Measurements from ENCODE around the gene DUSP16. TPM values are rescaled to one million over a fixed set of nuclear protein-coding genes. Genes with fewer than 3 reads are reported as not detected.

DUSP16 gene
- total and polyA plus RNA-seq, 2 experiments from 2014 or later: 11.7 to 59.4 TPM

DNA sequence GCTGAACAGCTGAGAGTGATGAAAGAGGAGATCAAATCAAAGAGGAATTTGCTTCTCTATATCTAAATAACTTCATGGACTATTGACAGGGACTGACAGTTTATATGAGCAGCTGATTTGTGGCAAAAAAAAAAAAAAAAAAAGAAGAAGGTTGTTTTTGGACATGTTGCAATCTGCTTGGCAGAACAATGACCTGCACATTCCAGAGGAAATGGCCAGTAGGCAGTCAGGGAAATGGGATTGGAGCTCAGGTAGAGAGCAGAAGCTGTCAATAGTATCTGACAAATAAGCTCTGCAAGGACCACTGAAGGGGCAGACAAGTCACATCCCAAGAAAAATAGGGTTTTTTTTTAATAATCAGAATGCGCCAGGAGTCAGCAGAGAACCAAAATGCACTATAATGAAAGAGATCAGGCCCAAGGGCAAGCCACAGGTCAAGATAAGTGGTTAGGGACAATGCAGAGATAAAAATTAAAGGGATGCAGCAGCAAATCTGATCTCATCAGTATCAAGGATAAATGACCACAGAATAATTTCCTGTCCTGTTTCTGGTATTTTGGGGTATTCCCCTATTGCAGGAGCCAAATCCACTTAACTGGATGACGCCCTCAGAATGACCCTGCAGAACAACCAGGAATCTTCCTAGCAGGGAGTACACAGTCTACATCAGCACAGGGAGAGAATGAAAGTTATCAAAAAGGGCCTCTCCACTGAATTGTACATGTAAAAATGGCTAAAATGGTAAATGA, 22.6 kb upstream of the DUSP16 start:
- peaks cover 11% of the 10 kb centered on the region for H3K4me1 Mint-ChIP-seq
- peaks cover 3% of the 10 kb centered on the region for H3K27me3 Mint-ChIP-seq (ENCODE audit: insufficient read depth, low read depth, poor library complexity)
- H3K79me2 ChIP-seq (replicated peaks; ENCODE audit: insufficient read depth): no peaks in the 10 kb centered on the region

More for the DNA sequence above, 22.6 kb upstream of the DUSP16 start:
- TF ChIP-seq EZH2phosphoT487 (IDR thresholded peaks at IDR 0.05; ENCODE audit: unreplicated experiment) (no peak), JUNB (IDR thresholded peaks at IDR 0.05; ENCODE audit: unreplicated experiment) (no peak), NANOG (IDR thresholded peaks at IDR 0.05; ENCODE audit: borderline replicate concordance) (no peak), STAT1 (IDR thresholded peaks at IDR 0.05; ENCODE audit: unreplicated experiment) (no peak), EZH2 (IDR thresholded peaks at IDR 0.05; ENCODE audit: low read depth, unreplicated experiment) (no peak), ZNF114 (CRISPR knock-in tag; IDR thresholded peaks at IDR 0.05) (no peak), POLR2AphosphoS5 (IDR thresholded peaks at IDR 0.05; ENCODE audit: low read depth) (no peak), CREB1 (CRISPR knock-in tag; IDR thresholded peaks at IDR 0.05; ENCODE audit: low read depth) (no peak), ZNF331 (CRISPR knock-in tag; IDR thresholded peaks at IDR 0.05; ENCODE audit: low read depth) (no peak)
- TF ChIP-seq, protein P1, sequence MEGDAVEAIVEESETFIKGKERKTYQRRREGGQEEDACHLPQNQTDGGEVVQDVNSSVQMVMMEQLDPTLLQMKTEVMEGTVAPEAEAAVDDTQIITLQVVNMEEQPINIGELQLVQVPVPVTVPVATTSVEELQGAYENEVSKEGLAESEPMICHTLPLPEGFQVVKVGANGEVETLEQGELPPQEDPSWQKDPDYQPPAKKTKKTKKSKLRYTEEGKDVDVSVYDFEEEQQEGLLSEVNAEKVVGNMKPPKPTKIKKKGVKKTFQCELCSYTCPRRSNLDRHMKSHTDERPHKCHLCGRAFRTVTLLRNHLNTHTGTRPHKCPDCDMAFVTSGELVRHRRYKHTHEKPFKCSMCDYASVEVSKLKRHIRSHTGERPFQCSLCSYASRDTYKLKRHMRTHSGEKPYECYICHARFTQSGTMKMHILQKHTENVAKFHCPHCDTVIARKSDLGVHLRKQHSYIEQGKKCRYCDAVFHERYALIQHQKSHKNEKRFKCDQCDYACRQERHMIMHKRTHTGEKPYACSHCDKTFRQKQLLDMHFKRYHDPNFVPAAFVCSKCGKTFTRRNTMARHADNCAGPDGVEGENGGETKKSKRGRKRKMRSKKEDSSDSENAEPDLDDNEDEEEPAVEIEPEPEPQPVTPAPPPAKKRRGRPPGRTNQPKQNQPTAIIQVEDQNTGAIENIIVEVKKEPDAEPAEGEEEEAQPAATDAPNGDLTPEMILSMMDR (conservative IDR thresholded peaks at IDR 0.05; ENCODE audit: low read depth in 2 of 2): no peak
- TF ChIP-seq, protein P2, sequence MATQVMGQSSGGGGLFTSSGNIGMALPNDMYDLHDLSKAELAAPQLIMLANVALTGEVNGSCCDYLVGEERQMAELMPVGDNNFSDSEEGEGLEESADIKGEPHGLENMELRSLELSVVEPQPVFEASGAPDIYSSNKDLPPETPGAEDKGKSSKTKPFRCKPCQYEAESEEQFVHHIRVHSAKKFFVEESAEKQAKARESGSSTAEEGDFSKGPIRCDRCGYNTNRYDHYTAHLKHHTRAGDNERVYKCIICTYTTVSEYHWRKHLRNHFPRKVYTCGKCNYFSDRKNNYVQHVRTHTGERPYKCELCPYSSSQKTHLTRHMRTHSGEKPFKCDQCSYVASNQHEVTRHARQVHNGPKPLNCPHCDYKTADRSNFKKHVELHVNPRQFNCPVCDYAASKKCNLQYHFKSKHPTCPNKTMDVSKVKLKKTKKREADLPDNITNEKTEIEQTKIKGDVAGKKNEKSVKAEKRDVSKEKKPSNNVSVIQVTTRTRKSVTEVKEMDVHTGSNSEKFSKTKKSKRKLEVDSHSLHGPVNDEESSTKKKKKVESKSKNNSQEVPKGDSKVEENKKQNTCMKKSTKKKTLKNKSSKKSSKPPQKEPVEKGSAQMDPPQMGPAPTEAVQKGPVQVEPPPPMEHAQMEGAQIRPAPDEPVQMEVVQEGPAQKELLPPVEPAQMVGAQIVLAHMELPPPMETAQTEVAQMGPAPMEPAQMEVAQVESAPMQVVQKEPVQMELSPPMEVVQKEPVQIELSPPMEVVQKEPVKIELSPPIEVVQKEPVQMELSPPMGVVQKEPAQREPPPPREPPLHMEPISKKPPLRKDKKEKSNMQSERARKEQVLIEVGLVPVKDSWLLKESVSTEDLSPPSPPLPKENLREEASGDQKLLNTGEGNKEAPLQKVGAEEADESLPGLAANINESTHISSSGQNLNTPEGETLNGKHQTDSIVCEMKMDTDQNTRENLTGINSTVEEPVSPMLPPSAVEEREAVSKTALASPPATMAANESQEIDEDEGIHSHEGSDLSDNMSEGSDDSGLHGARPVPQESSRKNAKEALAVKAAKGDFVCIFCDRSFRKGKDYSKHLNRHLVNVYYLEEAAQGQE (IDR thresholded peaks at IDR 0.05; ENCODE audit: unreplicated experiment): no peak
- TF ChIP-seq, protein P3, sequence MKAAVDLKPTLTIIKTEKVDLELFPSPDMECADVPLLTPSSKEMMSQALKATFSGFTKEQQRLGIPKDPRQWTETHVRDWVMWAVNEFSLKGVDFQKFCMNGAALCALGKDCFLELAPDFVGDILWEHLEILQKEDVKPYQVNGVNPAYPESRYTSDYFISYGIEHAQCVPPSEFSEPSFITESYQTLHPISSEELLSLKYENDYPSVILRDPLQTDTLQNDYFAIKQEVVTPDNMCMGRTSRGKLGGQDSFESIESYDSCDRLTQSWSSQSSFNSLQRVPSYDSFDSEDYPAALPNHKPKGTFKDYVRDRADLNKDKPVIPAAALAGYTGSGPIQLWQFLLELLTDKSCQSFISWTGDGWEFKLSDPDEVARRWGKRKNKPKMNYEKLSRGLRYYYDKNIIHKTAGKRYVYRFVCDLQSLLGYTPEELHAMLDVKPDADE (IDR thresholded peaks at IDR 0.05): no peak
- TF ChIP-seq, protein P4, sequence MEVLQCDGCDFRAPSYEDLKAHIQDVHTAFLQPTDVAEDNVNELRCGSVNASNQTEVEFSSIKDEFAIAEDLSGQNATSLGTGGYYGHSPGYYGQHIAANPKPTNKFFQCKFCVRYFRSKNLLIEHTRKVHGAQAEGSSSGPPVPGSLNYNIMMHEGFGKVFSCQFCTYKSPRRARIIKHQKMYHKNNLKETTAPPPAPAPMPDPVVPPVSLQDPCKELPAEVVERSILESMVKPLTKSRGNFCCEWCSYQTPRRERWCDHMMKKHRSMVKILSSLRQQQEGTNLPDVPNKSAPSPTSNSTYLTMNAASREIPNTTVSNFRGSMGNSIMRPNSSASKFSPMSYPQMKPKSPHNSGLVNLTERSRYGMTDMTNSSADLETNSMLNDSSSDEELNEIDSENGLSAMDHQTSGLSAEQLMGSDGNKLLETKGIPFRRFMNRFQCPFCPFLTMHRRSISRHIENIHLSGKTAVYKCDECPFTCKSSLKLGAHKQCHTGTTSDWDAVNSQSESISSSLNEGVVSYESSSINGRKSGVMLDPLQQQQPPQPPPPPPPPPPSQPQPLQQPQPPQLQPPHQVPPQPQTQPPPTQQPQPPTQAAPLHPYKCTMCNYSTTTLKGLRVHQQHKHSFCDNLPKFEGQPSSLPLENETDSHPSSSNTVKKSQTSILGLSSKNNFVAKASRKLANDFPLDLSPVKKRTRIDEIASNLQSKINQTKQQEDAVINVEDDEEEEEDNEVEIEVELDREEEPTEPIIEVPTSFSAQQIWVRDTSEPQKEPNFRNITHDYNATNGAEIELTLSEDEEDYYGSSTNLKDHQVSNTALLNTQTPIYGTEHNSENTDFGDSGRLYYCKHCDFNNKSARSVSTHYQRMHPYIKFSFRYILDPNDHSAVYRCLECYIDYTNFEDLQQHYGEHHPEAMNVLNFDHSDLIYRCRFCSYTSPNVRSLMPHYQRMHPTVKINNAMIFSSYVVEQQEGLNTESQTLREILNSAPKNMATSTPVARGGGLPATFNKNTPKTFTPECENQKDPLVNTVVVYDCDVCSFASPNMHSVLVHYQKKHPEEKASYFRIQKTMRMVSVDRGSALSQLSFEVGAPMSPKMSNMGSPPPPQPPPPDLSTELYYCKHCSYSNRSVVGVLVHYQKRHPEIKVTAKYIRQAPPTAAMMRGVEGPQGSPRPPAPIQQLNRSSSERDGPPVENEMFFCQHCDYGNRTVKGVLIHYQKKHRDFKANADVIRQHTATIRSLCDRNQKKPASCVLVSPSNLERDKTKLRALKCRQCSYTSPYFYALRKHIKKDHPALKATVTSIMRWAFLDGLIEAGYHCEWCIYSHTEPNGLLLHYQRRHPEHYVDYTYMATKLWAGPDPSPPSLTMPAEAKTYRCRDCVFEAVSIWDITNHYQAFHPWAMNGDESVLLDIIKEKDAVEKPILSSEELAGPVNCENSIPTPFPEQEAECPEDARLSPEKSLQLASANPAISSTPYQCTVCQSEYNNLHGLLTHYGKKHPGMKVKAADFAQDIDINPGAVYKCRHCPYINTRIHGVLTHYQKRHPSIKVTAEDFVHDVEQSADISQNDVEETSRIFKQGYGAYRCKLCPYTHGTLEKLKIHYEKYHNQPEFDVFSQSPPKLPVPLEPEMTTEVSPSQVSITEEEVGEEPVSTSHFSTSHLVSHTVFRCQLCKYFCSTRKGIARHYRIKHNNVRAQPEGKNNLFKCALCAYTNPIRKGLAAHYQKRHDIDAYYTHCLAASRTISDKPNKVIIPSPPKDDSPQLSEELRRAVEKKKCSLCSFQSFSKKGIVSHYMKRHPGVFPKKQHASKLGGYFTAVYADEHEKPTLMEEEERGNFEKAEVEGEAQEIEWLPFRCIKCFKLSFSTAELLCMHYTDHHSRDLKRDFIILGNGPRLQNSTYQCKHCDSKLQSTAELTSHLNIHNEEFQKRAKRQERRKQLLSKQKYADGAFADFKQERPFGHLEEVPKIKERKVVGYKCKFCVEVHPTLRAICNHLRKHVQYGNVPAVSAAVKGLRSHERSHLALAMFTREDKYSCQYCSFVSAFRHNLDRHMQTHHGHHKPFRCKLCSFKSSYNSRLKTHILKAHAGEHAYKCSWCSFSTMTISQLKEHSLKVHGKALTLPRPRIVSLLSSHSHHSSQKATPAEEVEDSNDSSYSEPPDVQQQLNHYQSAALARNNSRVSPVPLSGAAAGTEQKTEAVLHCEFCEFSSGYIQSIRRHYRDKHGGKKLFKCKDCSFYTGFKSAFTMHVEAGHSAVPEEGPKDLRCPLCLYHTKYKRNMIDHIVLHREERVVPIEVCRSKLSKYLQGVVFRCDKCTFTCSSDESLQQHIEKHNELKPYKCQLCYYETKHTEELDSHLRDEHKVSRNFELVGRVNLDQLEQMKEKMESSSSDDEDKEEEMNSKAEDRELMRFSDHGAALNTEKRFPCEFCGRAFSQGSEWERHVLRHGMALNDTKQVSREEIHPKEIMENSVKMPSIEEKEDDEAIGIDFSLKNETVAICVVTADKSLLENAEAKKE (CRISPR knock-in tag; IDR thresholded peaks at IDR 0.05): no peak
- no peak for ATAC-seq
- H3K27ac ChIP-seq (ENCODE audit: low read depth): no peak overlapping the region
- 0 out of 2 replicates have a peak, but pooled peaks cover 3% of the 10 kb centered on the region for H3K9me2 ChIP-seq (ENCODE audit: insufficient read depth)
- DNase-seq (ENCODE audit: low spot score): peak; percentile 28
- H3K4me3 ChIP-seq: no peak overlapping the region
- no peaks in the 10 kb centered on the region; the same call in 1 of the 2 replicates for H3K4me1 ChIP-seq (ENCODE audit: insufficient read depth)
- H3K36me3 Mint-ChIP-seq (ENCODE audit: low read depth): no peaks in the 10 kb centered on the region
- H2AFZ ChIP-seq: no peak overlapping the region
- no peaks in the 10 kb centered on the region; the same call in 2 of the 3 replicates for H3K9me3 Mint-ChIP-seq
- H3K36me3 ChIP-seq (ENCODE audit: insufficient read depth): no peaks in the 10 kb centered on the region; the same call in 1 of the 2 replicates
- H3K4me3 Mint-ChIP-seq: no peak overlapping the region
- no peaks in the 10 kb centered on the region for H3F3A ChIP-seq (replicated peaks; ENCODE audit: low read depth)
- no peaks in the 10 kb centered on the region for H3K27me3 ChIP-seq (ENCODE audit: insufficient read depth)
- H4K20me1 ChIP-seq (replicated peaks; ENCODE audit: insufficient read depth): no peaks in the 10 kb centered on the region
- no peak overlapping the region for H3K27ac Mint-ChIP-seq
- no peak overlapping the region for H3K4me2 ChIP-seq

Data from GM23338 (cell line).